Stimulated activated memory B cell treated with anti-CD40 and anti-IgM and Interleukin-4, amounts not matched to agents 10 μg/mL and 1 μg/mL and 100 μg/mL, for 72 hours (primary cell): ENCODE results near the gene EMC6.

Experiments
- ATAC-seq: fragments of 150-1000 bp; cut with Tn5 transposase; 2 replicates; pipeline ENCODE4 v1.10.0; 2021
- H3K27ac Mint-ChIP-seq: one replicate; pipeline ENCODE4 v1.8.0; 2022; ENCODE audit warnings: mild to moderate bottlenecking, mixed read lengths
- H3K27me3 Mint-ChIP-seq: one replicate; pipeline ENCODE4 v1.8.0; 2022; ENCODE audit warnings: mixed read lengths
- H3K36me3 Mint-ChIP-seq: one replicate; pipeline ENCODE4 v1.8.0; 2022; ENCODE audit warnings: mixed read lengths
- H3K4me1 Mint-ChIP-seq: one replicate; pipeline ENCODE4 v1.8.0; 2022; ENCODE audit warnings: mixed read lengths
- H3K4me3 Mint-ChIP-seq: one replicate; pipeline ENCODE4 v1.8.0; 2022; ENCODE audit warnings: mild to moderate bottlenecking, moderate library complexity, mixed read lengths
- H3K9me3 Mint-ChIP-seq: one replicate; pipeline ENCODE4 v1.8.0; 2022; ENCODE audit warnings: mixed read lengths

EMC6 gene

GRCh38 chr17:3641717-3642486 lies 26.7 kb upstream of the EMC6 start:
- peaks cover 54% of the 10 kb centered on the region for H3K4me1 Mint-ChIP-seq
- no peak for ATAC-seq
- H3K4me3 Mint-ChIP-seq: no peak overlapping the region
- H3K27ac Mint-ChIP-seq: peak overlapping the region; percentile 22
- no peaks in the 10 kb centered on the region for H3K27me3 Mint-ChIP-seq
- H3K36me3 Mint-ChIP-seq: peaks cover 12% of the 10 kb centered on the region
- H3K9me3 Mint-ChIP-seq: no peaks in the 10 kb centered on the region

GRCh38 chr17:3643889-3644349 lies 24.7 kb upstream of the EMC6 start:
- Mint-ChIP-seq H3K9me3 (no peaks in the 10 kb centered on the region), H3K27me3 (no peaks in the 10 kb centered on the region), H3K36me3 (peaks cover 19% of the 10 kb centered on the region), H3K4me1 (peaks cover 55% of the 10 kb centered on the region), H3K4me3 (no peak overlapping the region), H3K27ac (no peak overlapping the region)
- ATAC-seq: no peak

- Mint-ChIP-seq H3K9me3 (no peaks in the 10 kb centered on the region), H3K4me3 (peak overlapping the region; percentile 19), H3K27ac (peak overlapping the region; percentile 56), H3K27me3 (no peaks in the 10 kb centered on the region), H3K36me3 (peaks cover 19% of the 10 kb centered on the region), H3K4me1 (peaks cover 46% of the 10 kb centered on the region)
- ATAC-seq: no peak
Observed at GRCh38 chr17:3645310-3645709, 23.3 kb upstream of the EMC6 start.

GRCh38 chr17:3647251-3647650 lies 21.4 kb upstream of the EMC6 start:
- H3K36me3 Mint-ChIP-seq: peaks cover 19% of the 10 kb centered on the region
- H3K27ac Mint-ChIP-seq: no peak overlapping the region
- no peak overlapping the region for H3K4me3 Mint-ChIP-seq
- H3K9me3 Mint-ChIP-seq: no peaks in the 10 kb centered on the region
- no peaks in the 10 kb centered on the region for H3K27me3 Mint-ChIP-seq
- ATAC-seq: no peak
- H3K4me1 Mint-ChIP-seq: peaks cover 44% of the 10 kb centered on the region

- Mint-ChIP-seq H3K27ac (no peak overlapping the region), H3K27me3 (no peaks in the 10 kb centered on the region), H3K4me1 (peaks cover 44% of the 10 kb centered on the region), H3K4me3 (no peak overlapping the region), H3K36me3 (peaks cover 19% of the 10 kb centered on the region), H3K9me3 (no peaks in the 10 kb centered on the region)
- ATAC-seq: peak; percentile 56
Observed at GRCh38 chr17:3647769-3648555, 20.6 kb upstream of the EMC6 start.

GRCh38 chr17:3655766-3656165 lies 12.8 kb upstream of the EMC6 start:
- H3K9me3 Mint-ChIP-seq: no peaks in the 10 kb centered on the region
- no peak overlapping the region for H3K27ac Mint-ChIP-seq
- no peaks in the 10 kb centered on the region for H3K27me3 Mint-ChIP-seq
- peaks cover 16% of the 10 kb centered on the region for H3K36me3 Mint-ChIP-seq
- peaks cover 8% of the 10 kb centered on the region for H3K4me1 Mint-ChIP-seq
- H3K4me3 Mint-ChIP-seq: no peak overlapping the region
- ATAC-seq: no peak

GRCh38 chr17:3656353-3656752 lies 12.3 kb upstream of the EMC6 start:
- Mint-ChIP-seq H3K27ac (peak overlapping the region; percentile 31), H3K36me3 (peaks cover 16% of the 10 kb centered on the region), H3K27me3 (no peaks in the 10 kb centered on the region), H3K4me3 (no peak overlapping the region), H3K9me3 (no peaks in the 10 kb centered on the region), H3K4me1 (peaks cover 8% of the 10 kb centered on the region)
- peak; percentile 3 for ATAC-seq

- Mint-ChIP-seq H3K4me1 (peaks cover 8% of the 10 kb centered on the region), H3K36me3 (peaks cover 16% of the 10 kb centered on the region), H3K27me3 (no peaks in the 10 kb centered on the region), H3K9me3 (no peaks in the 10 kb centered on the region), H3K27ac (peak overlapping the region; percentile 31), H3K4me3 (no peak overlapping the region)
- no peak for ATAC-seq
Observed at GRCh38 chr17:3656755-3657587, 11.6 kb upstream of the EMC6 start.

- H3K9me3 Mint-ChIP-seq: no peaks in the 10 kb centered on the region
- no peak overlapping the region for H3K27ac Mint-ChIP-seq
- peaks cover 8% of the 10 kb centered on the region for H3K4me1 Mint-ChIP-seq
- no peak overlapping the region for H3K4me3 Mint-ChIP-seq
- peak; percentile 9 for ATAC-seq
- H3K36me3 Mint-ChIP-seq: peaks cover 16% of the 10 kb centered on the region
- no peaks in the 10 kb centered on the region for H3K27me3 Mint-ChIP-seq
Observed at GRCh38 chr17:3657588-3657869, 11.1 kb upstream of the EMC6 start.

- Mint-ChIP-seq H3K9me3 (no peaks in the 10 kb centered on the region), H3K36me3 (peaks cover 16% of the 10 kb centered on the region), H3K27ac (no peak overlapping the region), H3K4me1 (peaks cover 8% of the 10 kb centered on the region), H3K27me3 (no peaks in the 10 kb centered on the region), H3K4me3 (no peak overlapping the region)
- ATAC-seq: peak; percentile 22
Observed at GRCh38 chr17:3657874-3658783, 10.5 kb upstream of the EMC6 start.

- Mint-ChIP-seq H3K36me3 (peaks cover 16% of the 10 kb centered on the region), H3K4me1 (peaks cover 8% of the 10 kb centered on the region), H3K9me3 (no peaks in the 10 kb centered on the region), H3K27me3 (no peaks in the 10 kb centered on the region), H3K27ac (no peak overlapping the region), H3K4me3 (no peak overlapping the region)
- ATAC-seq: no peak
Observed at GRCh38 chr17:3658784-3659449, 9.7 kb upstream of the EMC6 start.

- H3K9me3 Mint-ChIP-seq: no peaks in the 10 kb centered on the region
- H3K27ac Mint-ChIP-seq: no peak overlapping the region
- ATAC-seq: no peak
- peaks cover 22% of the 10 kb centered on the region for H3K36me3 Mint-ChIP-seq
- H3K27me3 Mint-ChIP-seq: no peaks in the 10 kb centered on the region
- peaks cover 8% of the 10 kb centered on the region for H3K4me1 Mint-ChIP-seq
- no peak overlapping the region for H3K4me3 Mint-ChIP-seq
Observed at GRCh38 chr17:3659541-3660111, 9.0 kb upstream of the EMC6 start.

- Mint-ChIP-seq H3K9me3 (no peaks in the 10 kb centered on the region), H3K4me1 (peaks cover 8% of the 10 kb centered on the region), H3K27ac (no peak overlapping the region), H3K36me3 (peaks cover 22% of the 10 kb centered on the region), H3K4me3 (no peak overlapping the region), H3K27me3 (no peaks in the 10 kb centered on the region)
- ATAC-seq: no peak
Observed at GRCh38 chr17:3660311-3660891, 8.2 kb upstream of the EMC6 start.
